HG03025 (cell line): ENCODE results near the gene ABLIM3.

ENCODE experiments used
- ATAC-seq: cut with Tn5 transposase; IDR thresholded peaks from one replicate; pipeline ENCODE4 v1.9.1; 2021; ENCODE audit warnings: mild to moderate bottlenecking, moderate library complexity; ENCODE audit not compliant: unreplicated experiment, low FRiP score

ABLIM3 gene

GRCh38 chr5:149154650-149155049 lies 13.4 kb downstream of the ABLIM3 start:
- no peak for ATAC-seq

DNA sequence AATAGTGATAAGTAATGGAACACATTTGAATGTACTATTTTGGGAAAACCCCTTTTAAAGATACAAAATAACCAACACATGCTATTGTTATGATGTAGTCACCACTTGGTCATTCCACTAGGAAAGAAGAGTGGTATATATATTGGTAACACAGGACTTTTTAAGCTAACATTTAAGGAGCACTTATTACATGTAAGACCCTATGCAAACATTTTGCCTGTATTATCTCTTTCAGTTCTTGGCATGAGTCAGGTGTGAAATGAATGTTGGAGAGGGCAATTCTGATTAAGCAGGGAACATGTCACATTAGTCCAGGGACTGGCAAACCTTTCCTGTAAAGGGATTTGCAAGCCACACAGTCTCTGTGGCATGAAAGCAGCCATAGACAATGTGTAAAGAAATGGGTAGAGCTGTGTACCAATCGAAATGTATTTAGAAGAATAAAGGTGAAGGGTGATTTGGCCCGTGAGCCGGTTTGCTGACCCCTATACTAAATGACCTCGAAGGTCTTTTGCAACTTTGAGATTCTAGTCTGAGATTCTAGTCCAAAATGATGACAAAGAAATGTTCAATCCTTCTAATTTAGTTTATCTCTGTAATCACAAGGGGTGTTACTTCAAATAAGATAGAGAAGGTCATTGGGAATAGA lies 15.3 kb downstream of the ABLIM3 start:
- no peak for ATAC-seq

DNA sequence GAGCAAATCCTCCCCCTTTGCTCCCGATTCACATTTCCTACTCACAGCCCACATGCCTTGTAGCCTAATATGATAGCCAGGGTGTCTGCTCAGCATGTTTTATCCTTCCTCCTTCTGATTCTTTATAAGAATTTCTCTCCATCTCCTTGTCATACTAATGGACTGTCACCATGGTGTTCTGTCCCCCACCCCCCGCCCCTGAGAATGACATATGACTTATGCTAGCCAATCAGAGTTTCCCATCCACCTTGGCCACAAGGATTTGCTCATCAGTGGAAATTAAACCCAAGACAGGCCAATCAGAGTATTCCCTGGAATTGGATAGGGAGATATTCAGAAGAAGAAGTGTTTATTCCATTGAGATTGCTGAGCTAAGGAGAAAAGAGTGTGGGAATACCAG lies 16.0 kb downstream of the ABLIM3 start:
- ATAC-seq, result no peak

GRCh38 chr5:149160291-149160787 lies 19.0 kb downstream of the ABLIM3 start:
- ATAC-seq, result no peak

- ATAC-seq, result no peak
These were observed 19.9 kb downstream of the ABLIM3 start for GRCh38 chr5:149161026-149161687.

DNA sequence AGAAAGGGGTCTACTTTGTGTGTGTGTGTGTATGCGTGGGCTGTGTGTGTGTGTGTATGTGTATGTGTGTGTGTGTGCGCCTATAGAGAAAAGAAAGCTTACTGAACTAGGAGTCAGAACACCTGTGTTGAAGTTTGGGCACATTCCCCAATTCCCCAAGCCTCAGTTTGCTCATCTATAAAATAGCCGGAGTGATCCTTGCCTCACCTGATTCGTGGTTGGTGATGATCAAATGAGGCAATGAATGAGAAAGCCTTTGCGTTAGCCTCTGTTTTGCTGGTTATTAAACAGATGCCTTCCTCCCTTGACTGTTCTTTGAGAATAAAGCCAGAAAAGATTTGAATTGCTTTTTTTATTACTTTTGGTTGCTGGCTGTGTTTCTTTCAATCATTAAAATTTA lies 20.6 kb downstream of the ABLIM3 start:
- no peak for ATAC-seq

GRCh38 chr5:149162401-149163084 lies 21.2 kb downstream of the ABLIM3 start:
- ATAC-seq, result peak; percentile 70

- no peak for ATAC-seq
These were observed 23.4 kb downstream of the ABLIM3 start for GRCh38 chr5:149164731-149165130.

- no peak for ATAC-seq
These were observed 24.8 kb downstream of the ABLIM3 start for GRCh38 chr5:149166128-149166527.

DNA sequence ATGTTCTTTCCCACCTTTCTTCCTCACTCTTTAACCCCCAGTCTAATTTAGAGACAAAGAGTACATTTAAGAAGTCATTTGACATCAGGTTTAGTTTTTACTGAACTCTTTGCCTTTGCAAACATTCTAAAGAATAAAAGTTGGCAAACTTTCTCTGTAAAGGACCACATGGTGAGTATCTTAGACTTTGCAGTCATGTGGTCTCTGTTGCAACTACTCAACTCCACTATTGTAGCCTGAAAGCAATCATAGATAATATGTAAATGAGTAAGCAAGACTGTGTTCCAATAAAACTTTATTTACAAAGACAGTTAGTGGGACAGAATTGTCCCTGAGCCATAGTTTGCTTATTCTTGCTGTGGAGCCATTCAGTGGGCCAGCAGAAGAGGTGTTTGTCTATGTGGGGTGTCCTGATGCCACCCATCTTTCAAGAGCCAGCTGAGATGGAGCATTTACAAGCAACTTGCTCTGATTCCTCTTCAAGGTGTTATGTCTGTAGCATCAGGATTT lies 25.4 kb downstream of the ABLIM3 start:
- no peak for ATAC-seq

DNA sequence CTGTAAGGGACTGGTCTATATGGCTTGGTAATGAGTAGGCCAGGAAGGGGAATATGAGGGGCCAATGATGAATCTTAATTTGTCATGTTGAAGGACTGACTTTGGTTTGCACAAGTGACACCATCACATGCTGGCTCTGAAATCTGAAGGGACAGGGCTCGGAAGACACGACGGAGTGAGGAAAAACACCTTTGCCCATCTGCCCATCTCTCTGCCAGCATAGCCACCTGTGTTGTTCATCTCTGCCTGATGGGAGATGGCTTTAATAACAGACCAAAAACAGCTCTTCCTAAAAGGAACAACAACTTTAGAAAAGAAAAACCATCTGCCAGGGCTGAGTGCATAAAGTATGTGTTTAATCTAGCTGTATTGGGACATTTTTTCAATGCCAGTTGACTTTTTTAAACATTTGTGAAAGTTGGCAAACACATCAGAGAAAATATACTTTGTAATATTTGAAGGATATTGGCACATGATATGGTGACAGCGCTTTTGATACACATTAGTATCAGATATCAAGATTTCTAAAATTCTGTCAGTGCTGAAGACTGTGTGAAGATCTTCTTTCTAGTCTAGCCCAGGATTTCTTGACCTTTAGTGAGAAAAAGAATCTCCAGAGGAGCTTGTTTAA lies 27.1 kb downstream of the ABLIM3 start:
- ATAC-seq, result no peak

GRCh38 chr5:149170299-149170698 lies 29.0 kb downstream of the ABLIM3 start:
- ATAC-seq, result no peak

DNA sequence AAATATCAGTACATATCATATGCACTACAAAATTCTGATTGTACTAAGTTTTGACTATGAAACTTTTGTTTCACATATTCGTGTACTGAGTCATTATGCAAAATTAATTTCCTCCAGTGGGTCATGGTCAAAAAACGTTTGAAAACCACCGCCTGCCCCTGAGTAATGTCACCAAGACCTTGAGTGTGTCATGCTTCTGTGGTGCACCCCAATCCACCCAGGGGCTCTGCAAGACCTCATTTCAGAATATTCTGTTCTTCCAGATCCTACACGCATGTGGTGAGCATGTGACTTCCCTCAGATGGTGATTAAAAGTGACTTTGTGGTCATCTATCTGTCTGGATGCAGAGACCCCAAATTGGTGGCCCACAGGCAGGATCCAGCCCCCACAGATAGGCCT lies 31.0 kb downstream of the ABLIM3 start:
- ATAC-seq, result no peak

DNA sequence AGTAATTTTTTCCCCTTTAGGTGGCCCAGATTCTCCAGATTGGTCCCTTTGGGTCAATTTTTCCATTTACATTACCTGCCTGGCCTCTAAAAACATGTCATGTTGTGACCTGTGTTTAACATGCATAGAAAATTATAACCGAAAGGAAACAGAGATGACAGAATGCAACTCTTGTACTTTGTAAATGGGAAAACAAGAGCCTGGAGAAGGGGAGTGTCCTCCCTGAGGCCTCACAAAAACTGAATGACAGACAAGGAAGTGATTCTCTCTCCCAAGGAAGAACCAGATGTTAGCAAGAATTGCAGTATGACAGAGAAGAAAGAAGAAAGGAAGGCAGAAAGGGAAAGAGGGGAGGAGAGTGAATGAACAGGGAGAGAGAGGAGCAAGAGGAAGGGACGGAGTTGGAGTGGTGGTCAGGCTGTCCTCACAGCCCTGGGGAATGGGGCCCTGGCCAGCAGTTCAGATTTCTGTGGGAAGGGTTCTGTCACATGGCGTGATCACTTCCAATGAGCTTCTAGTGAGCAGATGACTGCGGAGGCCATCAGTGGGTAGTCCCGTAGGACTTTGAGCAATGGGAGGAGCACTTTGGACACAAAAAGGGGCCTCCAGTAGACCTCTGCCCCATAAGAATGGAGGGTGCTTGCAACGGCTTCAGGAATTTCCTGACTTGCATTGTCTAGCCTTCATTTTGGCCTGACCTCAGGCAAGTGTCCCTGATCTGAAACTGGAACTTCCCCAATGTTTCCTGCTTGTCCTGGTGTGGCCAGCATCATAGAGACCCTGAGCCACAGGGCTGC lies 31.6 kb downstream of the ABLIM3 start:
- ATAC-seq, result no peak

GRCh38 chr5:149174847-149175234 lies 33.5 kb downstream of the ABLIM3 start:
- no peak for ATAC-seq

- no peak for ATAC-seq
These were observed 34.2 kb downstream of the ABLIM3 start for GRCh38 chr5:149175346-149176105.

DNA sequence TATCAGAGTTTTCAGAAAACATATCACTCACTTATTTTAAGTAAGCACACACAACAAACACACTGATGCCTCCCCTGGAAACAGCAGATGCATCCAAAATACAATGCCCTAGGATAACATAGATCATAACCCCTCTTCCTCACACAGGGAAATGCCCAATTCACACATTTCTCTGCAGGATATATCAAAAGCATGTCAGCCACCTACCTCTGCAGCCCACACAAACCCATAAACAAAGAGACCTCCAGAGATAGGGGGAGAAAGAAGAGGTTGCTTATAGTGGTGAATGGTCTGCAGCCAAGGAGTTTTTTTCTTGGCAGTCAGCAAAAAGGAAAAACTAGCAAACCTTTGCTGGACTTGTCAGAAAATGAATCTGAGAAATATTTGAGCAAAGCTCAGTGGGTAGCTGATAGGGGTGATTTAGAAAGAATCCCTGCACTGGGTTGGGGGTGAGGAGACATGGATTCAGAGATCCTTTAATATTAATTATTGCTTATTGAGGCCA lies 36.1 kb downstream of the ABLIM3 start:
- ATAC-seq, result no peak

DNA sequence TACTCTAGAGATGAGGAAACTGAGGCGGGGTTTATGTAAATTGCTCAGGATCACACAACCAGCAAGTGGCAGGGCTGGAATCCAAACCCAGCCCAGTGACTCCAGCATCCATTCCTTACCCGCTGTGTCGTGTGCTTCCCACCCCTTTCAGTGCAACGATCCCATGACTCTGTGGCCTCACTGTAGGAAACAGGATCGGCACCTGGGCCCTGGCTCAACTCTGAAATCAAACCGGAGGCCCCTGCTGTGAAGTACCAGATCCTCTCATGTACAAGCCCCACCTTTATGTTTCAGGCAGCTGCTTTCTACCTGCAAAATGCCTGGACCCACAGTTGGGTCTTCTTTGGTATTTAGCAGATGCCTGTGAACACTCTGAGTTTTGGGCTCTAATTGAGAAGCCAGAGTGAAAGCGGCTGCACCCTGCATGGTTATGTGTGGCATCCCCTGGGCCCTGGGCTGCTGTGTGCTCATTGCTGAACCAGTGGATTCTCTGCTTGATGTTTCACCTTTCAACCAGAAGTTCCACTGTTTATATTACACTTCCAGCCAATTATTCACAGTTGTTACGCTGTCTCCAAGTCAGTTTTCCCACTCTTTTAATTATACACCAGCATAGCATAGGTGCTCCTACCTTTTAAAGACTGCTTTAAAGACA lies 36.7 kb downstream of the ABLIM3 start:
- ATAC-seq, result no peak

DNA sequence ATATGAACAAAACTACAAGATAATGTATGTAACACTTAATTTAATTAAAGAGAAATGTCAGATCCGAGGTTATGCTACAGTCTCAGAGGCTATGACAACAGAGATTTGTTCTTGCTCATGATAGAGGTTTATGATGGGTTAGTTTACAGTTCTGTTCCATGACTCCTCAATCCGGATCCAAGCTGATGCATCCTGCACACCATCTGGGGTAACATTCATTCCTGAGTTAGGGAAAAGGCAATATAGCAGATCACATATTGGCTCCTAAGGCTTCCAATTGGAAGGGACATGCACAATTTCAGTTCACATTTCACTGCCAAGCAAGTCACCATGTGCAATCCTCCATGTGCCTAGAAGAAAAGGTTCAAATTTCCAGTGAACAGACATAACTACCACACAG lies 40.4 kb downstream of the ABLIM3 start:
- no peak for ATAC-seq
